ENCODE measurements around the gene SMYD3.

SMYD3 gene

GRCh38 chr1:246460406-246460805 lies 46.7 kb downstream of the SMYD3 start:
- DNase-seq: no peak

GRCh38 chr1:246459221-246459620 lies 47.9 kb downstream of the SMYD3 start:
- DNase-seq: no peak

- DNase-seq: no peak
These were observed 51.6 kb downstream of the SMYD3 start for GRCh38 chr1:246455476-246455875.

GRCh38 chr1:246454655-246455054 lies 52.4 kb downstream of the SMYD3 start:
- no peak for DNase-seq

DNA sequence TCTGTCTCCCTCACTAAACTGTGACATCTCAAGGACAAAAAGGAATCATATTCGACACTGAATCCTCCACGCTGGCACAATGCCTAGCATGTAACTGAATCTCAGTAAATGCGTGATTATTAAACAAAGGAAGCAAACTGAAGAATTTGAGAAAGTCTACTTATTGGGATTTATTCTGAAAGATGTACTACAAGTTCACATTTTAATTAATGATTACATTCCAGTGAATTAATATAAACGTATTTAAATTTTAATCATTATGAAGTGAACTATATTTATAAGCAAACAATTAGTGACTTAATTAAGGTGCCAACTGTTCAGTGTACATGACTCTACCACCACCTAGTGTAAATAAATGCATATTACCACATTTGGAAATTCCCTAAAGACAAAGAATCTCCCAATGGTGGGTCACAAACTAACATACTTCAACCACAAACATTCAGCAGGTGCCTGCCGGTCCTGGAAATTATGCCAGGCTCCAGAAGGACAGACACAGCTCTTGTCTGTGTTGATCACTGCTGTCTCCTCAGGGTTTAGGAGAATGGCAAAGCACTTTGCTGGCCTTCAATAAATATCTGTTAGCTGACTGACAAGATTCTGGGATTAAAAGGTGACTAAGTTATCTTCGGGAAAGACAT lies 56.3 kb downstream of the SMYD3 start:
- DNase-seq: no peak

- DNase-seq: no peak
These were observed 58.7 kb downstream of the SMYD3 start for GRCh38 chr1:246448373-246448772.

GRCh38 chr1:246447501-246447900 lies 59.6 kb downstream of the SMYD3 start:
- DNase-seq: no peak

GRCh38 chr1:246445503-246445902 lies 61.6 kb downstream of the SMYD3 start:
- DNase-seq: no peak

GRCh38 chr1:246444617-246445016 lies 62.5 kb downstream of the SMYD3 start:
- DNase-seq: no peak

- DNase-seq: no peak
These were observed 69.1 kb downstream of the SMYD3 start for GRCh38 chr1:246437961-246438360.

GRCh38 chr1:246435421-246436041 lies 71.5 kb downstream of the SMYD3 start:
- no peak for DNase-seq

GRCh38 chr1:246434335-246434734 lies 72.7 kb downstream of the SMYD3 start:
- no peak for DNase-seq

DNA sequence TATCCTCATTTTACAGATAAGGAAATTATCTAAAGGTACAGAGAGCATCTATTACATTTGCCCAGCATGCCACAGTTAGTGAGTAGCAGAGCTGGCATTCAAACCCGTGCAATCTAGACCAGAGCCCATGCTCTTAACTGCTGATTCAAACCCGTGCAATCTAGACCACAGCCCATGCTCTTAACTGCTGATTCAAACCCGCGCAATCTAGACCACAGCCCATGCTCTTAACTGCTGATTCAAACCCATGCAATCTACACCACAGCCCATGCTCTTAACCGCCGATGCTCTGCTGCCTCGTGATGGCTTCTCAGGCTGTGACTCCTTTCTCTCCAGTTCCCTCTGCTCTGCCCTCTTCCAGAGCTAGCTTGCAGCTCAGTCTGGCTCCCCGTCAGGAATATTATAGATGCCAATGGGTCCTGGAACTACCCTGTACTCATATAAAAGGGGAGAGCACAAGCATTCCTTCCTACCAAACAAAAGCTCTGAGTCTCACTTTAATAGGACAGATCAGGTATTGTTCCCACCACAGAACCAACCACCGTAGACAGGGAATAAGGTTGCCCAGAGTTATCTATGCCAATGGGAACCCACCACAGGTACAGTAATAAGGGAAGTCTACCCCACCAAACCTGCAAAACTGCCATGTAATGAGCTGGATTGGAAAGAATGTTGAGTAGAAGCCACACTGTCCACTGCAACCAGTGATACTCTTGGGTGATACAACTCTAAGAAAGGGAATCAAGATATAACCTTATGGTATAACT lies 78.4 kb downstream of the SMYD3 start:
- peak; percentile 72 for DNase-seq

DNA sequence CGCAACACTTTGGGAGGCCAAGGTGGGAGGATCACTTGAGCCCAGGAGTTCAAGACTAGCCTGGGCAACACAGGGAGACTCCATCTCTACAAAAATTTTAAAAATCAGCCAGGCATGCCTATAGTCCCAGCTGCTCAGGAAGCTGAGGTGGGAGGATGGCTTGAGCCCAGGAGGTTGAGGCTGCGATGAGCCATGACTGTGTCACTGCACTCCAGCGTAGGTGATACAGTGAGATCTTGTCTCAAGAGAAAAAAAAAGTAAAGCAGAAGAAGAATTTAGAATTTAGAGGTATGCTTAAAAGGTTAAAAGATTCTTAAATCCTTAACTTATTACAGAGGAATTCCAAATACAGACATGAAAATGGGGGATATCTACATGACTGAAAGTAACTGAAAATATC lies 79.5 kb downstream of the SMYD3 start:
- DNase-seq: no peak

DNA sequence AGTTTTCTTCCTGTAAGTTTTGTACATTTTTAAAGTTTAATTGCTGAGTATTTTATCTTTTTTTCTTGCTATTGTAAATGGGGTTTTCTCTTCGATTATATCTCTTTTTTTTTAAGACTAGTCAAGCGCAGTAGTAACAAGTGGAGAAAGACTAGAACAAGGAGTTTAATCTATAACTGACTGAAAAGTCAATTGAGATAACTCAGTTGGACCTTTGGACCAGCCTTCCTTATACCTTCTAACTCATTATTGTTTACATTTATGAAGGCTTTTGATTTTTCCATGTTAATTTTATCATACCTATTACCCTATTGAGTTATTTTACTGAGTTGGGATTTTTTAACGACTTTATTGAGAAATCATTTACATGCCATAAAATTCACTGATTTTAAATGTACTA lies 81.2 kb downstream of the SMYD3 start:
- DNase-seq: no peak

GRCh38 chr1:246425139-246425794 lies 81.8 kb downstream of the SMYD3 start:
- no peak for DNase-seq

- no peak for DNase-seq
These were observed 86.8 kb downstream of the SMYD3 start for GRCh38 chr1:246420300-246420699.

DNA sequence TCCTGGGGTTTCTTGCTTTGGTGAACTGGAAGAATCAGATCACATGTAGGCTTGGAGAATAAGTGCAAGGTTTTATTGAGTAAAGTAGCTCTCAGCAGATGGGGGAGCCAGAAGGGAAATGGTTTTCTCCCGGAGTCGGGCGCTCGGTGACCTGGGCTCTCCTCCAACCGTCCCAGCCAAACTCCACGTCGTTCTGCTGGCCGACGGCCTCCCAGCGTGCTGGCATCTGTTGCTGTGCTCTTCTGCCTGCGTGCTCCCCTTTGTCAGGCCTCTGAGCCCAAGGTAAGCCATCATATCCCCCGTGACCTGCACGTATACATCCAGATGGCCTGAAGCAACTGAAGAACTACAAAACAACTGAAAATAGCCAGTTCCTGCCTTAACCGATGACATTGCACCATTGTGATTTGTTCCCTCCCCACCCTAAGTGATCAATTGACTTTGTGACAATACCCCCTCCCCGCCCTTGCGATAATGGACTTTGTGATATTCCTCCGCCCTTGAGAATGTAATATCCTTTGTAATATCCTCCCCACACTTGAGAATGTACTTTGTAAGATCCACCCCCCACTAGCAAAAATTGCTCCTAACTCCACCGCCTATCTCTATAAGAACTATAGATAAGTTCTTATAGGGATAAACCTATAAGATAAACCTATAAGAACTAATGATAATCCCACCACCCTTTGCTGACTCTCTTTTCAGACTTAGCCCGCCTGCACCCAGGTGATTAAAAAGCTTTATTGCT lies 88.3 kb downstream of the SMYD3 start:
- DNase-seq: no peak

GRCh38 chr1:246417813-246418564 lies 89.1 kb downstream of the SMYD3 start:
- DNase-seq: no peak

GRCh38 chr1:246417152-246417812 lies 89.8 kb downstream of the SMYD3 start:
- DNase-seq: no peak

DNA sequence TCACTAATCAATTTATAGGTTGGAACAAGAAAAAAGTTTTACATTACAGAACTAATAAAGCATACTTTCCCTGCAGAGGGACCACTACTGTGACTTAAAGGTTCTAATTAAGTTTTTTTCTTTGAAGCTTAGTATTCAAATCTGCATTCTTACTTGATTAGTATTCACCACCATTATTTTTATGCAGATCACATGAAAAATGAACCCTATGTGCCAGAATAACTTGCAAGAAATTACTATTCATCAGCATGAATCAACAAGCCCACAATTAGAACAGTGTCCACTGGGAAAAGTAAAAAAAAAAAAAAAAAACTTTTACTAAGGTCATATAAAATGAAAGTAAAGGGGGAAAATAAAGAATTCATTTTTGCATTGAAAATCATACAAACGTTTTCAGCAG lies 90.8 kb downstream of the SMYD3 start:
- DNase-seq: no peak

DNA sequence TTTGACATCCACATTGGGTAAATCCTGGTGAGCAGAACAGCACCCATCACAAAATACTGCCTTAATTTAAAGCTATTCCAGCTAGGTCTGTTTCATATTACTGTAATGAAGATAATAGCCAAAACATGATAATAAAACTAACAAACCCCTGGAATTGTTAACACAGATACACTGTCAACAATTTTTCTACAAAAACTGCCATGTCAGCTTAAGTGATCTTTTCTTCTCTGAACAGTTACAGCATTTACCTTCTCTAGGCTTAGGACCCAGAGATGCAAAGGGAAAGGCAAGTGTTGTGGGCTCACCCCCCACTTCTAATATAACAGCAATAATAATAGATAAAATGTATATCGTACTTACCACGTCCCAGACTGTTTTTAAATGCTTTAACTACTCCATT lies 92.1 kb downstream of the SMYD3 start:
- no peak for DNase-seq
